Posterior vena cava (tissue), 2 donors: ENCODE data around the gene MRGPRE. TPM values are rescaled to one million over a fixed set of nuclear protein-coding genes. Genes with fewer than 3 reads are reported as not detected.

Source experiments
- DNase-seq: peaks from one replicate; pipeline ENCODE4 v3.0.0-alpha.2; 2020; ENCODE audit warnings: low spot score
- intact Hi-C, 2 donors: fragments of 100-400 bp; cut with DNase I; formaldehyde crosslinking; loops; one replicate each; pipeline versions ENCODE4 v1.14.1 to v1.14.2; 2022 to 2023
- total RNA-seq, 2 donors: library from RNA; stranded (reverse); fragmentation: NEBNext Ultra II Directional; extraction: Animal tissue kit (Norgen Biotek cat#: 25700); gene quantifications; one replicate each; pipeline ENCODE4 v1.2.1, GENCODE V29; 2021
- donor health status: DM: yes; HTN: yes; CAD: no.
- donor health status: DM: yes; HTN: yes; CAD: no.

Gene MRGPRE
- total RNA-seq, 2 donors from 2014 or later, result 0.62 TPM; not detected in 1

DNA sequence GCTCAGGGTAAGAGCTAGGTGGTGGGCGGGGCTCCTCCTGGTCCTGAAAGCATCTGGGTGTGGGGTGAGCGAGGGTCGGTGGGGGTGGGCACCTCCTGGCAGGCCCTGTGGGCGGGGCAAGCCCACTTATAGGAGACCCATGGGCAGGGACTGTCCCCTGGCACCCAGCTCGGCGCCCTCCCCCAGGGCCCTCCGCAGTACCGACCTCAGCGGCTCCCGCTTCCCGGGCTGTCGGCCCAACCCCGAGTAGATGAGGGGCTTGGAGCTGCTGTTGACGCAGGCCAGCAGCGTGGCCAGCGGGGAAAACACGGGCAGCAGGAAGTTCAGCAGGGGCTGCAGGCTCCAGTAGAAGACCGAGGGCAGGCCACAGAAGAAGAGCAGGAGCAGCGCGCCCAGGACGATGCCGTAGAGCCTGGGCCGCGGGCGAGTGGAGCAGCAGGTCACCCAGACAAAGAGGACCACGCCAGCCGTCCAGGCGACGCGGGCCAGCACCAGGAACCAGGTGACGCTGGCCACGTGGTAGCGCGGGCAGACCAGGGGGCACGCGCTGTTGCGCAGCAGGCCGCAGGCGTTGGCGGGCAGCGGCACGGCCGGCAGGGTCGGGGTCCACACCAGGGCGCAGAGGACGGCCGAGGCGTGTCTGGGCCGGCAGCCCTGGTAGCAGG is 14.3 kb downstream of the MRGPRE start:
- peak; percentile 82 for DNase-seq

DNA sequence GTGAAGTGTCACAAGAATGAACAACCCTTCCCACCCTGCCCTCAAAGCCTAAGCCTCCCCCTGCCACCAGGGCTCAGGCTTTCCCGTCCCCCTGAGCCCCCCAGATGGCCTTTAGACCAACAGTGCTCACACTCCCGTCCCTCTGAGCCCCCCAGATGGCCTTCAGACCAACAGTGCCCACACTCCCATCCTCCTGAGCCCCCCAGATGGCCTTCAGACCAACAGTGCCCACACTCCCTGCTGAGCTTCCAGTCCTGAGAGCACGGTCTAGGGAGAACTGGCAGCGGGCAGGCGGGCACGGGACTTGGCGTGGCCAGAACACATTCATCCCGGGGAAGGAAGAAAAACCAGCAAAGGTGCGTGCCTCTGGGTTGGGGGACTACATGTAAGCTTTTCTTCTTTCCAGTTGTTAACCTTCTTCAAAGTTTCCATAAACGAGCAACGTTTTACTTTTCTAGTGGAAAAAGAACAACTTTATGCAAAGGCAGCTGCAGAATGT is 16.1 kb downstream of the MRGPRE start:
- intact Hi-C loops, result no loop called here
- DNase-seq, result peak; percentile 59

More for the DNA sequence above, 14.3 kb downstream of the MRGPRE start:
- intact Hi-C loops, result no loop called here

- peak; percentile 68 for DNase-seq
- intact Hi-C loops, result no loop called here
Observed at GRCh38 chr11:3215346-3216026, 16.7 kb downstream of the MRGPRE start.

- intact Hi-C loops, result loop anchor here in 1 of 2 donors (5.0 kb wide), 1 partner anchor 92 kb away; no protein-coding TSS in a partner anchor
- no peak for DNase-seq
Observed at GRCh38 chr11:3214420-3214699, 17.9 kb downstream of the MRGPRE start.

GRCh38 chr11:3213659-3214419 is 18.4 kb downstream of the MRGPRE start:
- DNase-seq, result peak; percentile 49
- intact Hi-C loops, result loop anchor here in 1 of 2 donors (5.0 kb wide), 1 partner anchor 92 kb away; no protein-coding TSS in a partner anchor

GRCh38 chr11:3208272-3208671 is 23.9 kb downstream of the MRGPRE start:
- DNase-seq, result peak; percentile 52
- intact Hi-C loops, result loop anchor here in 1 of 2 donors (10.0 kb wide), 1 partner anchor 183 kb away; no protein-coding TSS in a partner anchor

DNA sequence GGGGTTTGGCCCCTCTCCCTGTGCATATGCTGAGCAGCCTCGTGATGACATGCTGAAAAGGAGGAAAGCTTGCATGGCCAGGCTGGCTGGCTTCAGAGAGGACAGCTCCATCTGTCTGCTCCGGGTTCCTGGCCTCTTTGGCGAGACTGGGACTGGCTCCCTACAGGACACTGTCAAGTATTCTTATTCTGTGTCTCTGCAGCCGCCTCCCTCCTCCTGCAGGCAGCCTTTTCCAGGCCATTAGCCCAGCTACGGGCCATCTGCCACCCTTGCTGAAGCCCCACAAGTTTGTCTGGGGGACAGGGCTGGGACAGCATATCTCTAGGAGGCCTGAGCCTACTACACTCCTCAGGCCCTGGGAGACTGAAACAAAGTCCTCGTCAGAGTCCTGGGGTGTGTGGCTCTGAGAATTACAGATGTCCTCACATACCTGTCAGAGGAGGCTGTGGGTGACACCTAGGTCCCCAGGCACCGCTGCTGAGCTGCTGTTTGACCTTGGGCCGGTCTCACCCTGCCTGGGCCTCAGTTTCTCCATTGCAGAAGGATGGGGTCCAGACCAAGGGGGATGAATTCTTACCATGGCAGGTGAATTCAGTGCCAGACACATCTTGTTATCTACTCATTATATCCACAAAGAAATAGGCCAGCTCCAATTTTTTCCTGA is 24.6 kb downstream of the MRGPRE start:
- intact Hi-C loops, result loop anchor here in 1 of 2 donors (10.0 kb wide), 1 partner anchor 183 kb away; no protein-coding TSS in a partner anchor
- DNase-seq, result peak; percentile 46

DNA sequence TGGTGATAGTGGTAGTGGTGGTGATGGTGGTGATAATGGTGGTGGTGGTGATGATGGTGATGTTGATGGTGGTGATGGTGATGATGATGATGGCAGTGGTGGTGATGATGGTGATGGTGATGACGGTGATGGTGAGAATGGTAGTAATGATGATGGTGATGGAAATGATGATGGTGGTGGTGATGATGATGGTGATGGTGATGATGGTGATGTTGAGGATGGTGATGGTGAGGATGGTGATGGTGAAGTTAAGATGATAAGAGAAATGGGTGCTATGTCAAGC is 25.4 kb downstream of the MRGPRE start:
- intact Hi-C loops, result loop anchor here in 1 of 2 donors (10.0 kb wide), 1 partner anchor 182 kb away; no protein-coding TSS in a partner anchor
- DNase-seq, result no peak

- intact Hi-C loops, result loop anchor here in 1 of 2 donors (10.0 kb wide), 1 partner anchor 182 kb away; no protein-coding TSS in a partner anchor
- DNase-seq, result peak; percentile 50
Observed at GRCh38 chr11:3206156-3206921, 25.9 kb downstream of the MRGPRE start.

DNA sequence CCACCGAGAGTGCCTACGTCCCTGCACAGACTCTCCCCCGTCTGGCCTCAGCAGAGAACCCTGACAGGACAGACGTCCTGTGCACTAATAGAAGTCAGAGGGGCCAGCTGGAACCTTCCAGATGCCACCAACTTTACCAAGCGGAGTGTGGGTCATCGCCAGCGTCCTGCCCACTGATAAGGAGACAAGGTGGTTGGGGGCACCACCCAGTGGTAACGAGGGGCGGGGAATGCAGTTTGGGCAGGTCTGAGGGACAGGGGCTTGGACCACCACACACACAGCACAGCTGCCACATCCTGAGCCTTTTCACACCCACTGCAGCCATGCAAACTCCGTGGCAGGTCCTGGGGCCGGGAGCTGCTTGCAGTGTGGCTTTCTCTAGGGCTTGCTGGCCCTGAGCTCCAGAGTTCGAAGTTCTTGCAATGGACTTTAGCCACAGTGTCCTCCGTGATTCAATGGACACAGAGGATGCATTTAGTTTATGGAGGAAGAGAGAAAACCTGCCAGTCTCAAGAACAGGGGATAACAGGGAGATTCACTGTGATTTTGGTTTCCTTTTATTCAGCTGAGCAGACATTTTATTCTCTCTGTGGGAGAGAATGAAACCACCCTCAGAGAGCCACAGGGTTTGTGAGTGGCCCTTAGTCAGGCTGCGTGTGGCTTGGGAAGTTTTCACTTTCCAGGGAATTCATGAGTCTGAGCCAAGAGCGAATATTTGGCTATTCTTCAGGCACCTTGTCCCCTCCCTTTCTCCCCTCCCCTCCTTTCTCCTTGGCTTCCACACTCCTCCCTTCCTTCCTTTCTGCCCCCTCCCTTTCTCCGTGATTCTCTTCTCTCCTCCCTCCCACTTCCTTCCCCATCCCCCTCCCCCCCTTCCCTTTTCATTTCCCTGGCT is 26.7 kb downstream of the MRGPRE start:
- peak; percentile 78 for DNase-seq
- intact Hi-C loops, result loop anchor here in 1 of 2 donors (10.0 kb wide), 1 partner anchor 181 kb away; no protein-coding TSS in a partner anchor

GRCh38 chr11:3204141-3205015 is 27.8 kb downstream of the MRGPRE start:
- intact Hi-C loops, result loop anchor here in 1 of 2 donors (10.0 kb wide), 1 partner anchor 180 kb away; no protein-coding TSS in a partner anchor
- peak; percentile 57 for DNase-seq

DNA sequence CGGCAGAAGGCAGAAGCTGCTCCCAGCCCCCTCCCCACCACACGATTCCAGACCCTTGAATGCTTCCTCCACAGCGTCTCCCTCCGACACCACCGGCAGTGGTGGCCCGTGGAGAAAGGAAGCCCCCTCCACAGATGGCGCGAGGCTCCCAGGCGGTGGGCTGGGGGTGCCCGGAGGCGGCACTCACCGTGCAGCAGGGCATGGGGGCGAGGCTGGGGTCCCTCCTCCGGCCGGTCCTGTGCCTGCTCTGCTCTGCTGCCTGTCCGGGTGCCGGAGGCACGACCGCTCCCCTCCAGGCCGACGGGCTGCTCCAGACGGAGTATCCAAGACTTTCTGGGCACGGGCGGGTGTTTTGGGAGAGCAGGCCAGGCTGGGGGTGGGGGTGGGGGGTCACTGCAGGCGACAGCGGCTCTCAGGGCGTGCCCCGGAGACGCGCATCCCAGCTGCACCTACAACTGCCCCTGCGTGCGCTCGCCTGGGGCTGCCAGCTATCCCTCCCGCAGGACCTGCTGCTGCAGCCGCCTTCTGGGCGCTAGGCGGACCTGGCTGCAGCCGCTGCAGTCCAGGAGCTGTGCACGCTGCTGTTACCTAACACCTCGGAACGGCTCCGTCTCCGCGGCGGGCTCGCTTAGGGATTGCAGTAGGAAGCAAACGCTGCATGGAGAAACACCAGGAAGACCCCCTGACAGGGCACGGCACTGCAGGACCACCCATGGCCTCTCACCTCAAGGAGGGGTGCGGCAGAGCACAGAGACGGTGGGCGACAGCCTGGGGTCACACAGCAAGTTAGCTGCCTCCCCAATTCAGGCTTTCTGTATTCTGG is 28.8 kb downstream of the MRGPRE start:
- intact Hi-C loops, result loop anchor here in 1 of 2 donors (10.0 kb wide), 1 partner anchor 179 kb away; no protein-coding TSS in a partner anchor
- peak; percentile 73 for DNase-seq

GRCh38 chr11:3202759-3203158 is 29.5 kb downstream of the MRGPRE start:
- peak; percentile 78 for DNase-seq
- intact Hi-C loops, result loop anchor here in 1 of 2 donors (10.0 kb wide), 1 partner anchor 178 kb away; no protein-coding TSS in a partner anchor

DNA sequence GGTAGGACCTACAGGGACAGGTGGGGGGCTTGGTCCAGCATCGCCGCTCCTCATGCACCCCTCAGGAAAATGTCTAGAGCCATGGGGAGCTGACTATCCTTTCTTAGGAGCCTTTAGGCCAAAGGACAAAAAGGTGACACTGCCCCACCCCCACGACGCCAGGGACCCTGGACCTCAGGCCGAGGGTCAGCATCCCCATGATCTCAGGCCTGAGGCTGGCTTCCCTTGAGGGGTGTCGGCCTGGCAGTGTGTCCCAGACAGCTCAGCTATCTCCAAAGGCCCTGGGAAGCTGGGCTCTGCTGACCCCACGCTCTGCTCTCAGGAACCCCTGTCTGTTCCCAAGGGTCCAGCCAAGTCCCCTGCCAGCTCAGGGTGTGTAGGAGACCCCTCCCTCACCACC is 29.9 kb downstream of the MRGPRE start:
- peak; percentile 66 for DNase-seq
- intact Hi-C loops, result loop anchor here in 1 of 2 donors (10.0 kb wide), 1 partner anchor 178 kb away; no protein-coding TSS in a partner anchor

DNA sequence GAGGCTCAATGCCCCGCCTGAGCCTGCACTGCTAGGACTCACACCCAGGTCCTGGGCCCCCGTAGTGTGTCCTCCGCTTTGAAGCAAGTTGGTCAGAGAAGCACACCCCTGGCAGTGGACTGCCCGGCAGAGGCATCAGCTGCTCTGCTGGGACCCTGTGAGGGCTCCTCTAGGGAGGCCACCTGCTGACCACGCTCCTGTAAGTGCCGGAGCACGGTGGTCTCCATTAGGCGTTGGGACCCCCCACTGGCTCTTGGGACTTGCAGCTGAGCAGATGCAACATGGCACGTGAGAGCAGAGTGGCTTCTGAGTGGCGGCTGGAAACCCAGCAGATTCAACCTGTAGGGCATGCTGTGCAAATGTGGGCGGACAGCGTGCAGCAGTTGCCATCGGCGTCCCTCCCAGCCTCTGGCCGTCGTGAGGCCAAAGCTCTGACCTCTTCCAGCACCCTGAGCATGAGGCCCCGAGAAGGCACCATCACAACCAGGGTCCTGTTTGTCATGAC is 30.5 kb downstream of the MRGPRE start:
- DNase-seq, result peak; percentile 72

More for the DNA sequence above, 30.5 kb downstream of the MRGPRE start:
- intact Hi-C loops, result loop anchor here in 1 of 2 donors (10.0 kb wide), 1 partner anchor 177 kb away; no protein-coding TSS in a partner anchor
